AG09319 (cell line): Measurements from ENCODE around the gene DNAAF8.
"Not testable (repeated sequence)": the region's sequence is repeated elsewhere in the genome, so short reads cannot be mapped to it uniquely, and the experiment has no call there.

Source experiments
- DNase-seq: peaks from one replicate; pipeline ENCODE4 v3.0.0-alpha.2; 2010; ENCODE audit warnings: low read depth; ENCODE audit errors: extremely low read depth
- CTCF ChIP-seq: IDR thresholded peaks from 2 replicates; pipeline ENCODE4 v1.5.1; 2011; ENCODE audit warnings: low read depth, mild to moderate bottlenecking, inconsistent platforms, low read length, moderate library complexity

The DNAAF8 gene

GRCh38 chr16:4783251-4783950 lies 49.1 kb downstream of the DNAAF8 start:
- no peak for DNase-seq
- TF ChIP-seq CTCF, result no peak

- TF ChIP-seq CTCF, result no peak
- DNase-seq, result no peak
Measured at GRCh38 chr16:4783951-4784336, 49.6 kb downstream of the DNAAF8 start.

GRCh38 chr16:4784444-4784987 lies 50.2 kb downstream of the DNAAF8 start:
- not testable (repeated sequence) for DNase-seq

- no peak for TF ChIP-seq CTCF
- no peak for DNase-seq
Measured at GRCh38 chr16:4785758-4786433, 51.6 kb downstream of the DNAAF8 start.

- DNase-seq, result no peak
- TF ChIP-seq CTCF, result no peak
Measured at GRCh38 chr16:4787068-4787467, 52.7 kb downstream of the DNAAF8 start.

GRCh38 chr16:4787627-4788482 lies 53.5 kb downstream of the DNAAF8 start, which contains the start of gene SEPTIN12:
TSS of gene SEPTIN12 (minus strand) at chr16:4788345. CDS start at chr16:4787645, 700 bp downstream.
- DNase-seq, result no peak
- no peak for TF ChIP-seq CTCF

GRCh38 chr16:4788489-4788889 lies 54.2 kb downstream of the DNAAF8 start:
- no peak for DNase-seq

More at GRCh38 chr16:4788489-4788889, 54.2 kb downstream of the DNAAF8 start:
- TF ChIP-seq CTCF, result no peak
